ENCODE data around the gene ANGPTL4. TPM values are rescaled to one million over a fixed set of nuclear protein-coding genes. Genes with fewer than 3 reads are reported as not detected.

ANGPTL4 gene
- total and polyA plus RNA-seq, 2 of the 13 experiments (the other 11 are each of a cell fraction or from before 2014, with no cell fraction given) = 0.80 to 21.7 TPM

GRCh38 chr19:8389891-8390616, 26.1 kb downstream of the ANGPTL4 start, which contains the start of gene RAB11B (continued):
- TF ChIP-seq ZBTB10 (CRISPR knock-in tag; IDR thresholded peaks at IDR 0.05; ENCODE audit: borderline replicate concordance) = peak; percentile 90; the same call in 1 of the 2 replicates
- peak; percentile 77; the same call in 1 of the 2 replicates for TF ChIP-seq ZNF446 (CRISPR knock-in tag; IDR thresholded peaks at IDR 0.05)
- peak; percentile 51; the same call in 1 of the 2 replicates for TF ChIP-seq RAD21 (CRISPR knock-in tag; IDR thresholded peaks at IDR 0.05)
- TF ChIP-seq, protein P1, sequence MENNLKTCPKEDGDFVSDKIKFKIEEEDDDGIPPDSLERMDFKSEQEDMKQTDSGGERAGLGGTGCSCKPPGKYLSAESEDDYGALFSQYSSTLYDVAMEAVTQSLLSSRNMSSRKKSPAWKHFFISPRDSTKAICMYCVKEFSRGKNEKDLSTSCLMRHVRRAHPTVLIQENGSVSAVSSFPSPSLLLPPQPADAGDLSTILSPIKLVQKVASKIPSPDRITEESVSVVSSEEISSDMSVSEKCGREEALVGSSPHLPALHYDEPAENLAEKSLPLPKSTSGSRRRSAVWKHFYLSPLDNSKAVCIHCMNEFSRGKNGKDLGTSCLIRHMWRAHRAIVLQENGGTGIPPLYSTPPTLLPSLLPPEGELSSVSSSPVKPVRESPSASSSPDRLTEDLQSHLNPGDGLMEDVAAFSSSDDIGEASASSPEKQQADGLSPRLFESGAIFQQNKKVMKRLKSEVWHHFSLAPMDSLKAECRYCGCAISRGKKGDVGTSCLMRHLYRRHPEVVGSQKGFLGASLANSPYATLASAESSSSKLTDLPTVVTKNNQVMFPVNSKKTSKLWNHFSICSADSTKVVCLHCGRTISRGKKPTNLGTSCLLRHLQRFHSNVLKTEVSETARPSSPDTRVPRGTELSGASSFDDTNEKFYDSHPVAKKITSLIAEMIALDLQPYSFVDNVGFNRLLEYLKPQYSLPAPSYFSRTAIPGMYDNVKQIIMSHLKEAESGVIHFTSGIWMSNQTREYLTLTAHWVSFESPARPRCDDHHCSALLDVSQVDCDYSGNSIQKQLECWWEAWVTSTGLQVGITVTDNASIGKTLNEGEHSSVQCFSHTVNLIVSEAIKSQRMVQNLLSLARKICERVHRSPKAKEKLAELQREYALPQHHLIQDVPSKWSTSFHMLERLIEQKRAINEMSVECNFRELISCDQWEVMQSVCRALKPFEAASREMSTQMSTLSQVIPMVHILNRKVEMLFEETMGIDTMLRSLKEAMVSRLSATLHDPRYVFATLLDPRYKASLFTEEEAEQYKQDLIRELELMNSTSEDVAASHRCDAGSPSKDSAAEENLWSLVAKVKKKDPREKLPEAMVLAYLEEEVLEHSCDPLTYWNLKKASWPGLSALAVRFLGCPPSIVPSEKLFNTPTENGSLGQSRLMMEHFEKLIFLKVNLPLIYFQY (CRISPR knock-in tag; IDR thresholded peaks at IDR 0.05; ENCODE audit: borderline replicate concordance) = 0 out of 2 replicates have a peak, but pooled peaks have one; percentile 10
- TF ChIP-seq, protein P2, sequence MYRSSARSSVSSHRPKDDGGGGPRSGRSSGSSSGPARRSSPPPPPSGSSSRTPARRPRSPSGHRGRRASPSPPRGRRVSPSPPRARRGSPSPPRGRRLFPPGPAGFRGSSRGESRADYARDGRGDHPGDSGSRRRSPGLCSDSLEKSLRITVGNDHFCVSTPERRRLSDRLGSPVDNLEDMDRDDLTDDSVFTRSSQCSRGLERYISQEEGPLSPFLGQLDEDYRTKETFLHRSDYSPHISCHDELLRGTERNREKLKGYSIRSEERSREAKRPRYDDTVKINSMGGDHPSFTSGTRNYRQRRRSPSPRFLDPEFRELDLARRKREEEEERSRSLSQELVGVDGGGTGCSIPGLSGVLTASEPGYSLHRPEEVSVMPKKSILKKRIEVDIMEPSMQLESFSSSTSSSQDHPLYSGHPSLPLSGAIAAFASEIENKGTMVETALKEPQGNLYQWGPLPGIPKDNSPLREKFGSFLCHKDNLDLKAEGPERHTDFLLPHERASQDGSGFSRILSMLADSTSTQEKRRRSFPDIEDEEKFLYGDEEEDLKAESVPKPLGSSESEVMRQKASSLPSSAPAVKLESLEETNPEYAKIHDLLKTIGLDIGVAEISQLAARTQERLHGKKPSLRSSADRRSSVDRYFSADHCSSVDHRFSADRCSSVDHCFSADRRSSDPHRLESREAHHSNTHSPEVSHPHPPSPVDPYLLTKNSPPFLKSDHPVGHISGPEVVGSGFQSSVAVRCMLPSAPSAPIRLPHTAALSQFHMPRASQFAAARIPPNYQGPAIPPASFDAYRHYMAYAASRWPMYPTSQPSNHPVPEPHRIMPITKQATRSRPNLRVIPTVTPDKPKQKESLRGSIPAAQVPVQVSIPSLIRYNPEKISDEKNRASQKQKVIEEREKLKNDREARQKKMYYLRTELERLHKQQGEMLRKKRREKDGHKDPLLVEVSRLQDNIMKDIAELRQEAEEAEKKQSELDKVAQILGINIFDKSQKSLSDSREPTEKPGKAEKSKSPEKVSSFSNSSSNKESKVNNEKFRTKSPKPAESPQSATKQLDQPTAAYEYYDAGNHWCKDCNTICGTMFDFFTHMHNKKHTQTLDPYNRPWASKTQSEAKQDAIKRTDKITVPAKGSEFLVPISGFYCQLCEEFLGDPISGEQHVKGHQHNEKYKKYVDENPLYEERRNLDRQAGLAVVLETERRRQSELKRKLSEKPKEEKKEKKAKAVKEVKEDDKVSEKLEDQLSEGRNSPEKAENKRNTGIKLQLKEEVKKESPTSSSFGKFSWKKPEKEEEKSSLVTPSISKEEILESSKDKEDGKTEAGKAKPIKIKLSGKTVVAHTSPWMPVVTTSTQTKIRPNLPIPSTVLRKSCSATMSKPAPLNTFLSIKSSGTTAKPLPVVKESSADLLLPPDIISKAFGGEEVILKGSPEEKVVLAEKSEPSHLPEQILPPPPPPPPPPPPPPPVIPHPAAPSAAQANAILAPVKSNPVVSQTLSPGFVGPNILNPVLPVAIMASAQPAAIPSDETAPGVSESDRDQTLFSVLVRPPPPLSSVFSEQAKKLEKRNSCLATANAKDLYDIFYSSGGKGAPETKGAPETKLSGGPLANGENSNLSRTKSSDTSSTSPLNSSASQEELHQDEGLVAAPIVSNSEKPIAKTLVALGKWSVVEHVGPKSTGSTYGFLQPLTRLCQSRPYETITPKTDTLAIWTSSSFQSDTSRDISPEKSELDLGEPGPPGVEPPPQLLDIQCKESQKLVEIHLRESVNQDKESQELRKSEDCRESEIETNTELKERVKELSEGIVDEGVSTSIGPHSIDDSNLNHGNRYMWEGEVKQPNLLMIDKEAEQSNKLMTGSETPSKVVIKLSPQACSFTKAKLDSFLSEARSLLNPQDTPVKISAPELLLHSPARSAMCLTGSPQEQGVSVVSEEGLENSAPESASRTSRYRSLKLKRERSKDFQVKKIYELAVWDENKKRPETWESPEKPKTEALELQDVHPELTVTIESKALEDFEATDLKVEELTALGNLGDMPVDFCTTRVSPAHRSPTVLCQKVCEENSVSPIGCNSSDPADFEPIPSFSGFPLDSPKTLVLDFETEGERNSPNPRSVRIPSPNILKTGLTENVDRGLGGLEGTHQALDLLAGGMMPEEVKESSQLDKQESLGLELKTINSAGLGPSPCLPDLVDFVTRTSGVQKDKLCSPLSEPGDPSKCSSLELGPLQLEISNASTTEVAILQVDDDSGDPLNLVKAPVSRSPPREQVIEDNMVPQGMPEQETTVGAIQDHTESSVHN (CRISPR knock-in tag; IDR thresholded peaks at IDR 0.05) = no peak
- TF ChIP-seq TRIM24 (CRISPR knock-in tag; IDR thresholded peaks at IDR 0.05) = no peak
- 0 out of 4 replicates have a peak, but pooled peaks have one; percentile 4 to 8 for TF ChIP-seq EP300 (IDR thresholded peaks at IDR 0.05; ENCODE audit: low read depth in 2 of 2, low read length in 2 of 2)
- no peak for TF ChIP-seq EP300 (CRISPR knock-in tag; IDR thresholded peaks at IDR 0.05; ENCODE audit: borderline replicate concordance)
- TF ChIP-seq, protein P3, sequence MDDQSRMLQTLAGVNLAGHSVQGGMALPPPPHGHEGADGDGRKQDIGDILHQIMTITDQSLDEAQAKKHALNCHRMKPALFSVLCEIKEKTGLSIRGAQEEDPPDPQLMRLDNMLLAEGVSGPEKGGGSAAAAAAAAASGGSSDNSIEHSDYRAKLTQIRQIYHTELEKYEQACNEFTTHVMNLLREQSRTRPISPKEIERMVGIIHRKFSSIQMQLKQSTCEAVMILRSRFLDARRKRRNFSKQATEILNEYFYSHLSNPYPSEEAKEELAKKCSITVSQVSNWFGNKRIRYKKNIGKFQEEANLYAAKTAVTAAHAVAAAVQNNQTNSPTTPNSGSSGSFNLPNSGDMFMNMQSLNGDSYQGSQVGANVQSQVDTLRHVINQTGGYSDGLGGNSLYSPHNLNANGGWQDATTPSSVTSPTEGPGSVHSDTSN (CRISPR knock-in tag; IDR thresholded peaks at IDR 0.05; ENCODE audit: borderline replicate concordance) = peak; percentile 94; the same call in 1 of the 2 replicates
- TF ChIP-seq POLR2AphosphoS5 (IDR thresholded peaks at IDR 0.05; ENCODE audit: low read depth, low read length) = peak; percentile 45; the same call in 1 of the 2 replicates
